Activated gamma-delta T cell (primary cell): Measurements from ENCODE around the gene FLT1.

Experiments used
- DNase-seq: peaks from one replicate; lab custom pipeline; 2025; lab: John Stamatoyannopoulos, UW

The FLT1 gene

DNA sequence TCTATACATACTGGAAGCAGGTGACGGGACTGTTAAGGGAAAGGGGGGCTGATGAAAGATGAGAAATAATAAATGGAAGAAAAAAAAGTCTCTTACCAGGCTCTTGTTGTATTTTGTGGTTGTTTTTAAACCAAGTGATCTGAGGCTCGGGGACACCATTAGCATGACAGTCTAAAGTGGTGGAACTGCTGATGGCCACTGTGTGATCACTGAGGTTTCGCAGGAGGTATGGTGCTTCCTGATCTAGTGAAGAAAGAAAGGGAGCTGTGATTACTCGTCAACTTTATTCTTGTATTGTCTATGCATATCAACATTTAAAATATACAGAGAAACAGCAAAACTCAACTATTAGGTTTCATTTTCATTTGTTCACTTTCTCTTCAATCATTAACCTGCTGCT is 110.1 kb downstream of the FLT1 start:
- DNase-seq: no peak

DNA sequence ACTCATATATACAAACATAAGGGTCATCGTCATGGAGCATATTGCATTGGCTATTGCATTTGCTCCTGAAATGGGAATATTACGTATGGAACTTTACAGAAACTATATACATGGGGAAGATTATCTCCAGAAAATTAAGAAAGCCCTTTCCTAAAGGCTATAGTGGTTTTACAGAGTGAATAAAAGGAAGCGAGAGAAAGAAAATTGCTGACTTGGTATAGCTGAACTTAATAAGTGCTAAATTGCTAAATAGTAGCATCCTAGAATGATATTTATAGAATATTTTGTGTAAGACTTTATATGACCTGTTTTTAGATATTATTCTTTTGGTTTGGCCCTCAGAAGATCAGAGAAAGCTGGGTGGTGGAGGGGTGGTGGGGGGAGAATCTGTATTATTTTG is 114.6 kb downstream of the FLT1 start:
- no peak for DNase-seq

GRCh38 chr13:28379371-28380083 is 115.4 kb downstream of the FLT1 start:
- DNase-seq: no peak

DNA sequence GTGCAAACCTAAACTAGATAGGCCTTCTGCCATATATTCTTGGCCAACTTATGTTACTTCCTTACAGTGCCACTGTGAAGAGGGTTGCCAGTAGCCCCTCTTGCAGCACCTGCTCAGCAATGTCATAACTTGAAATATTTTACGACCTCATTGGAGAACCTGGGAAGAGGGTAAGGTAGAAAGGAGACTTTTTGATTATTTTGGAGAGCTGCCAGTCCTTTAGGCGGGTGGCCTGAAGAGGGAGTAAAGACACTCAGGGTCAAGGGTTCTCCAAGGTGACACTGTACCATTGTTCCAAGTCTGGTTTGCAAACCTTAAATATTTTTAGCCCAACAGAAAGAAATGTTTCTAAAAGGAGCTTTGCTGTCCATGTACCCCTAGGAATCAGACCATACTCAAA is 118.3 kb downstream of the FLT1 start:
- DNase-seq: no peak

DNA sequence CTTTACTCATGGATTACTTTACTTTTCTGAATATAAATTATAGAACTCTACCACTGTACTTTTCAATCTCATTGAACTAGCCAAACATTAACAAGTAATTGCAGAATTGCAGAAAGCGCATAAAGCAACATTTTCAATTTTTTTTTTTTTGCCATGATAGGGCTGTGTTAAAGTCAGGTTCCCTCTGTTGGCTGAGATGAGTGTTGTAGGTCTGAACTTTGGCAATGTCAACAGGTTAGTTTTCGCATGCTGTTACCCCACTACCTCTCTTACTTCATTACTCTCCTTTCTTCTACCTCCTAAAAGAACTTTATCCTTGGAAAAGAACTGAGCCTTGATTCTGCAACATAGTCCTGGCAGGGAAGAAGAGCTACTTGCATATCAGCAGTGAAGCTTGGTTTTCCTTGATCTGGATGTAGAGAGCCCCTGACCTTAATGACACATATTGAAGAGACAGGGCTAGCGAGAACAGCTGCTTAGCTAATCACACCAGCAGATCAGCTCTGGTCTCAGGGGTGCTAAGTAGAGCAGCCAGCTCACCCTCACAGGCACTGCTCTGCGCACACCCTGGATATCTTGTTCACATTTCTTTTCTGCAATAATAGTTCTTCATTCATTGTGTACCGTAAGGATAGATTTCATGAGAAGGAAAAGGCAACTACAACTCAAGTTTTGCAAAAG is 119.5 kb downstream of the FLT1 start:
- no peak for DNase-seq

GRCh38 chr13:28373810-28374209 is 121.1 kb downstream of the FLT1 start:
- DNase-seq: no peak

DNA sequence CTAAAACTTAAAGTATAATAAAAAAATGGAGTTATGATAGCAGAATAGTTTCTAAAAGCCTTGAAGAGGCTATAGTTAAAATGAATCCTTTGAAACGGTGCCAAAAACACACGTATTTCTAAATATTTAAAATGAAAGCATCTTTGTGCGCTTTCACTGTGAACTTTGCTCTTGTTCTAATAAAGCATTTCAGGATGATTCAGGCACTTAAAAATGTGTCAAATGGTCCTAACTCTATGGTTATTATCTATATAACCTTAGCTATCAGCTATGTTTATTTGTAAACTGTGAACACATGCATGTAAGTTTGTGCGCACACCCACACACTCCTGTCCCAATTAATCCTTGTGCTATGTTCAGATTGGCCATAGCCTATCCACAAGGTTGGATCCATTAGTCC is 124.5 kb downstream of the FLT1 start:
- DNase-seq: no peak

DNA sequence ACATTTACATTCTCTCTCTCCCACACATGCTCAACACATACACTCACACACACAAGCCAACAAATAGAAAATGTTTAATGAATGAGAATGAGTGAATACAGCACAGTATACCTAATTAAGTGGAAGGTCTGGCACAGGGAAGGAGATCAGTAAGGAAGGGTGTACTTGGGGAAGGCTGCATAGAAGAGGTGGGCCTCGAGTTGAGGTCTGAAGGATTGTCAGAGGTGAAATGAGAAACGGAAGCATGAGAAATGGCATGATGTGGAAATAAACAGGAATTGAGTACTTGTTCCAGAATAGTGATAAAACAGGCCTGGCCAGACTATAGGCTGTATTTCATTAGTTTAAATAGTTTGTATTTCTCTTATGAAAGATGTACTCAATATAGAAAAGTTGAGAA is 136.2 kb downstream of the FLT1 start:
- no peak for DNase-seq

DNA sequence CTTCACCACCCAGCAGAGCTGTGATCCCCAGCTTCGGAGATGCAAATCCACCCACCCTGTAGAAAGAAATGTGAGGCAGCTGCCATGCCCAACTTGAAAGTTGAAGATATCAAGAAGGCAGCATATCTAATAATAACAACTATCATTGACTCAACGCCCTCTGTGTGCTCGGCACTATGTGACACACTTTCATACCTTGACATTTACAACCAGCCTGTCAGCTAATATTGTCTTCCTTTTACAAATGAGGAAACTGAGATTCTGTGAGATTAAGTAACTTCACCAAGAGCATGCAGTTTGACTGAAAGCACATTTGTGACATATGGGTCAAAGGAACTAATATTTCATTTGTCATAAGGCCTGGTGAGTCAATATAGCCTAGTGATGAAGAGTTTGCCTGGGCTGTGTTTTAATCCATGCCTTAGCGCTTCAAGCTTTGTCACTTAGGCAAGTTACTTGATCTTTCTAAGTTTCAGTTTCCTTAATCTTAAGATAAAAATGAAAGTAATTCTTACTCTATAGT is 137.0 kb downstream of the FLT1 start:
- DNase-seq: no peak

DNA sequence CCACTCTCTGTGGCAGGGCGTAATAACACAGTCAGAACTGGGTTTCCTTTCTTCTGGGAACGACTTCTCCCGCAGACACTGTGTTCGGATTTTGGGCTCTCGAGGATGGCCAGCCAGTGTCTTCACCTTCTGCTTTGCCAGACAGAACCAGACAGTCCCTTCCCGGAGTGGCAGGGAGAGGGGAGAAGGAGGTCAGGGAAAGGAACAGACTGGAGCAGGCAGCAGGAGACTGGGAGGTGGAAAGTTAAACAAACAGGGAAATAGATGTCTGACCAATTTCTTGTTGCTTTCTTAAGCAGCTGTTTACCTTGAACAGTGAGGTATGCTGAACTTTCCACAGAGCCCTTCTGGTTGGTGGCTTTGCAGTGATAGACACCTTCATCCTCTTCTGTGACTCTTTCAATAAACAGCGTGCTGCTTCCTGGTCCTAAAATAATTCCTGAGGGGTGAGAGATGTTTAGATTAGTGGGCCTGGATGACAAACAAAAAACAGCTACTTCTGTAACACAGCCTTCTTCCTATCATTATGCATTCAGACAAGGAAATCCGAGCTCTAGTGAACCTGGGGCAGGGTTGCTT is 137.6 kb downstream of the FLT1 start:
- no peak for DNase-seq

DNA sequence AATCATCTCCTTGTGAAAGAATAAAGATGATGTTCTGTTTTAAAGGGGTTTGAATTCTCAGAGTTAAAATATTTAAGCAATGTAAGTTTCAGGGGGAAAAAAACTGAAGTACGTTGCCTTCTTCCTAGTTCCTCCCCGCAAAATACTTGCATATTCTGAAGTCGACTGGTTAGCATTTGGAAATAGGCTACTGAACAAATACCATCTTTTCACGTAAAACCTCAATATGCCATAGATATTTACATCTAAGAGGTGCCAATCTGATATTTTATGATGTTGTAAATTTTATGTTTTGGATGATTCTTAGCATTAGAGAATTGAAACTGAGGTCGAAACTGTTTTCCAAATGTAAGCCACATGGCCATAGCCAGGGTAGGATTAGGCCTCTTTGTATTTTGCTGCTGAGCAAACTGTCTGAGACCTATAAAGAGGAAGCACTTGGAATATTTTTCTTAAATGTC is 138.3 kb downstream of the FLT1 start:
- no peak for DNase-seq

GRCh38 chr13:28355822-28356371 is 139.0 kb downstream of the FLT1 start:
- no peak for DNase-seq

- no peak for DNase-seq
Observed at GRCh38 chr13:28355046-28355821, 139.7 kb downstream of the FLT1 start.

- DNase-seq: no peak
Observed at GRCh38 chr13:28353679-28354078, 141.2 kb downstream of the FLT1 start.

DNA sequence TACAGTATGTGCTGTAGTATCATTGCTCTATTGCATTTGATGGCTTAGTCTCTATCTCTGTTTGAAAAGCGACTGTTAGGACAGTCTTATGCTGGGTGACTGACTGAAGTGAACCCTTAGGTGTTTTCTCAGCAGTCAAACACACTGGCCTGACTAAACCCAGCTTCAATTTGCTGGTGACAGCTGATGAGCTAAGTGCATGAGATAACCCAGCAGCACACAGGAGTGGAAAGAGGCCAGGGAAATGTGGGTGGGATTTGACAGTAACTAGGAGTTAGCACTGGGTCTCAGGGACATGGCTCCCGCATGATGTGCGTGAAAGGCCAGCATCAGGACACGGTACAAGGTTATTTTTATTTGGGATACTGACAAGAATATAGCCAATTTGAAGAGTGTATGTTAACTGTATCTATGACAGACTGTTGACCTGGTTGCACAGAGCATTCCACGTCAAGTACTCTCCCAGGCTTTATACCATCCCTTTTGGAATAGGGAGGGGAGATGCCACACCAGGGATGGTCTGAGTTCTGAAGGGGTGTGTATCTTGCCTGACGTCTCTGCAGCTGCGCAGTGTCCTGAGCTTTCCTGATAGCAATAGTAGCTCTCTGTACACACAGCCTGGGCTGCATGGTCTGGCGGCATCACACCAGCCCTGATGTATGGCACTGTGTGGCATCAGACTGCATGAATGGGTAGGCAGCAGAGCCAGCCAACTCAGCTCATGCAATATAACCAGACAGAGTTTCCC is 144.8 kb downstream of the FLT1 start:
- no peak for DNase-seq

GRCh38 chr13:28349371-28349770 is 145.6 kb downstream of the FLT1 start:
- no peak for DNase-seq

DNA sequence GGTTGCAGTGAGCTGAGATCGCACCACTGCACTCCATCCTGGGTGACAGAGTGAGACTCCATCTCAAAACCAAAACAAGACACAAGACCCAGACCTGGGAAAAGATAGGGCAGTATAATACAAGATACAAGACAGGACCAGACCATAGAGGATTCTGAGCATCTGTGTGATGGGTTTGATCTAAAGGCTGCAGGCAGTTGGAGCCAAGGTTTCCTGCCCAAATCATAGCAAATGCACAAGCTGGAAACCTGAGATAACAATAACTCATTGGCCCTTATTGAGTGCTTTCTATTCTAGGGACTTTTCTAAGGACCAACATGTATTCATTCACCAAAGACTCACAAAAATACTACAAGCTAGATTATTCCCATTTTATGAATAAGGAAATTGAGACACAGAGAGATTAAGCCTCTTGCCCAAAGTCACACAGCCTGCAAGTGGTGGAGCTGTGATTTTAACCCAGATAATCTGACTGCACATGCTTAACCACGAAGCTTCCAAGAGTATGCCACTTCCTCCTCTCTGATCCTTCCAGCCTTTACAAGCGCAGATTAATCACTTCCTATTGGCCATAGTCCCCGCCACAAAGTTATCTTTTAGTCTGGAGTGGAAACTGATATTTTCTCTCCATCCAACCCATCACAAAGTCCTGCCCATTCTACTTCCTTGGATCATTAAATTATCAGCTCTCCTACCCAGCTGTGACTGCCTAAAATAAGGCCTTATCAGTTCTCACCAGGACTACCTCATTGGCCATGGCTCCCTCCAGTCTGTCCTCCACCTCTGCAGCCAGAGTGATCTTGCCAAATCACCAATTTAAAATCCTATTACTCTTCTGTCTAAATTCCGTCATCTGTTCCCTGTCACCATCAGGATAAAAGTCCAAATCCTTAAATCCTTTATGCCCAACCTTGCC is 147.2 kb downstream of the FLT1 start:
- no peak for DNase-seq

- DNase-seq: no peak
Observed at GRCh38 chr13:28346154-28346553, 148.8 kb downstream of the FLT1 start.

DNA sequence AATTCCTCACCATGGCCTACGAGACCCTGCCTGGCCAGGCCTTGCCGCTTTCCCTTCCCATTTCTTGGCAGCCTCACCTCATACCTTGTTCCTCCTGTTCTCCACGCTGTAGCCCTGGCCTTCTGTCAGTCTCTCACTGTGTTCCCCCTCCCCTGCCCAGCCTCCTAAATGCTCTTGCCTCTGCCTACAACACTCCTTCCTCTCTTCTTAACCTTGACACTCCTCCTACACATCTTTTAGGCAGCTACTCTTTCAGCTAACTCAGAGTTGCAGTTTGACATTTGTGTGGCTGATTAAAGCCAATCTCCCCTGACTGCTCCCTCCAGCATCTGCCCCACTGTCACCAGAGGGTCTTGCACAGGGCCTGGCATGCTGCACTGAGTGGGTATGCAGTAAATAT is 150.8 kb downstream of the FLT1 start:
- no peak for DNase-seq

DNA sequence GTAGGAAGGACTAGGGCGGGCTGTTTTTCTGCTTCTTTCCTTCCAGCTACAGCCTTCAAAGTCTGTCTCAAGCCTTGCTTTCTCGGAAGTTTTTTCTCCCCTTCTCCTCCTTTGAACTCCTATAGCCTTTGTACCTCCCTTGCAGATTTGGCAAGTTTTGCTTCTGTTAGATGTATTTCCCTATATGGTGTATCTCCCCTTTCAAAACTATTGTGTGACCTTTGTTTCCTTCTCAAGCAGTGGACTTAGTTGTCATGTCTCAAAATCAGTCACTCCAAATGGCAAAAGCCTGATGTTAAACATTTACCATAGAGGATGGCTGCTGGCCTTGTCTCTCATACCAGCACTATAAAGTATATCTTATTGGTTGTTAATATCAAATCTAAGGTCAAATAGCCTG is 152.7 kb downstream of the FLT1 start:
- DNase-seq: no peak
